Stimulated activated CD4-positive, alpha-beta T cell treated with anti-CD3 and anti-CD28 coated beads, Interleukin-2, amount 100 ng/mL, for 24 hours (primary cell): ENCODE results near the gene NR2E3.
"Not testable (repeated sequence)": the region's sequence is repeated elsewhere in the genome, so short reads cannot be mapped to it uniquely, and the experiment has no call there.

ENCODE experiments used
- DNase-seq, 2 donors: peaks; one replicate each; pipeline ENCODE4 v3.0.0-alpha.2; 2020

Gene NR2E3

GRCh38 chr15:71820127-71820526, 9.8 kb downstream of the NR2E3 start:
- no peak for DNase-seq

GRCh38 chr15:71821547-71822129, 11.3 kb downstream of the NR2E3 start:
- no peak for DNase-seq

- no peak for DNase-seq
These were observed 12.7 kb downstream of the NR2E3 start for GRCh38 chr15:71822890-71823630.

GRCh38 chr15:71823801-71824200, 13.4 kb downstream of the NR2E3 start:
- no peak for DNase-seq

GRCh38 chr15:71825021-71825730, 14.8 kb downstream of the NR2E3 start:
- DNase-seq: no peak

- no peak for DNase-seq
These were observed 15.8 kb downstream of the NR2E3 start for GRCh38 chr15:71826196-71826595.

- no peak for DNase-seq
These were observed 20.6 kb downstream of the NR2E3 start for GRCh38 chr15:71830981-71831380.

GRCh38 chr15:71841563-71841962, 31.2 kb downstream of the NR2E3 start:
- DNase-seq: no peak

- DNase-seq: no peak
These were observed 34.6 kb downstream of the NR2E3 start for GRCh38 chr15:71844916-71845315.

GRCh38 chr15:71853543-71853942, 43.2 kb downstream of the NR2E3 start:
- DNase-seq: no peak

- DNase-seq: not testable (repeated sequence)
These were observed 47.9 kb downstream of the NR2E3 start for GRCh38 chr15:71858232-71858631.
